Hepatic stellate cell (primary cell): ENCODE data around the gene CCN2.

Experiments
- DNase-seq: peaks from one replicate; pipeline ENCODE4 v3.0.0; 2011; ENCODE audit warnings: low spot score

CCN2 gene

DNA sequence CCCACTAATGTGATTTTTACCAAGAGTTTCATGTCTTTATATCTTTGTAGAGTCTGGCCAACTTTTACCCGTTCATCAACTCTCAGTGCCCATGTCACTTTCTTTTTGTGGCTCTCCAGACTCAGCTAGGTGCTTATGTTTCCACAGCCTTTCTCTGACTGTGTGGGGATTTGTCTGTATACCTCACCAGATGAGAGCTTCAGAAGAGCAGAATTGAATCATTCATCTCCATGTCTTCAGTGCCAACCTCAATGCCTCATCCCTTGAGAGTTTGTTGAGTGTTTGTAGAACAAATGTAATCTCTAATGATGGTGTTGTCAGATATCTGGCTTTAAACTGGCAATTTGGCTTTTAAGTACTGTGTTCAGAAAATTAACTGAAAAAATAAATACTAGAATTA, 16.8 kb upstream of the CCN2 start:
- no peak for DNase-seq

DNA sequence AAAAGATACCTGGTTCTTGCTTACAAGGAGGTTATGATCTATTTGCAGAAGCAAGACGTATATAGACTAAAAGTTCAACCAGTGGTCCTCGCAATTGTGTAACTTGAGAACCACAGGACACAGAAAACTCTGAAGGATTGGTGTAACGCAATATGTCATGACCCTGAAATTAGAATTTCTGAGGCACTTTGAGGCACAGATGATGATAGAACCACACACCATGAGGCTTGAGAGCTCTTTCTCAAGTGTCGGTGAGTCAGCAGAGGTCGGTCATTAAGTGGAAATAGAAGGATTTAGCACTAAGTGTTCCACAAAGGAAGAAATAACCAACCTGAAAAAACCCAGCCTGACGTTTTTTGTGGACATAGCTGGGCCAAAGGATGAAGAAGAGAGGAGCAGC, 15.3 kb upstream of the CCN2 start:
- DNase-seq, result no peak

DNA sequence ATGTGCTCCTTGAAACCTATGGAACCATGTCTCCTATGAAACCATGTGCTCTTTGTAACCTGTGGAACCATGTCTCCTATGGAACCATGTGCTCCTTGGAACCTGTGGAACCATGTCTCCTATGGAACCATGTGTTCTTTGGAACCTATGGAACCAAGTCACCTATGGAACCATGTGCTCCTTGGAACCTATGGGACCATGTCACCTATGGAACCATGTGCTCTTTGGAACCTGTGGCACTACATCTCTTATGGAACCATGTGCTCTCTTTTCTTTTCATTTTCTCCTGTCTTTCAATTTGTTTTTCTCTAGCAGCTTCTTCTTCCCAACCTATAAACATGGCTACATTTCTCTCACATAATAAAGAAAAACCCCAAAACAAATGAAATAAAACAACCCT, 11.9 kb upstream of the CCN2 start:
- DNase-seq, result no peak

DNA sequence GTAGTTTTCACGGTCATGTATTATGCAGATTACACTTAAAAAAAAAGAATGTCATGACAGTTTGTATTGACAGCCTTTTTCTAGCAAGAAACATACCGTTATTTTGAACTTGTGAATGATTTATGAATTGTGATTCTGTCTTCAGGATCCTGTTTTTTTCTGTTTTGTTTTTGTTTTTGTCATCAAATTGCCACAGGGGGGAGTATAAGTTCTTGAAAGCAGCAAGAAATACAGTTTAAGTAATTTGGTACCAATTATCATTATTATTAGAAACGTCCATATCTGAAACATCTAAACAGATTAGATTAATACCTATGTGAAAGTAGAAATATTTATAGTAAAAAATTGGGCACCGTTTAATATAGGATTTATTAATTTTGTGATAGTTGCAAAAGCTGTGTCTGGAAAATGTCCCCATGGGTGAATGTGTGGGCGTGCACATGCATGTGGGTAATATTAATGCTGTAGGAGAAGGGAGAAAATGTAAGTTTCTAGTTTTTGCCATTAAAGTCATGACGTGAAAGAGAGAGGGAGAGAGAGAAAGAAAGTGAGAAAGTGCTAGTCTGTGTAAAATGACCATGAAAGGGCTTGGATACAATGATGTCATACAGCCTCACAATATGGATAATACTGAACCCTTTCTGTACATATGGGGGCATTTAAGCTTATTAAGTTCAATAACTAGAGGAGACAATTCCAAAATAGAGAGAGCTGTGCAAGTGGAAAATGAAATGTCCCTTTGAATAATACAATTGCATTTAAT, 9.4 kb upstream of the CCN2 start:
- DNase-seq, result no peak

DNA sequence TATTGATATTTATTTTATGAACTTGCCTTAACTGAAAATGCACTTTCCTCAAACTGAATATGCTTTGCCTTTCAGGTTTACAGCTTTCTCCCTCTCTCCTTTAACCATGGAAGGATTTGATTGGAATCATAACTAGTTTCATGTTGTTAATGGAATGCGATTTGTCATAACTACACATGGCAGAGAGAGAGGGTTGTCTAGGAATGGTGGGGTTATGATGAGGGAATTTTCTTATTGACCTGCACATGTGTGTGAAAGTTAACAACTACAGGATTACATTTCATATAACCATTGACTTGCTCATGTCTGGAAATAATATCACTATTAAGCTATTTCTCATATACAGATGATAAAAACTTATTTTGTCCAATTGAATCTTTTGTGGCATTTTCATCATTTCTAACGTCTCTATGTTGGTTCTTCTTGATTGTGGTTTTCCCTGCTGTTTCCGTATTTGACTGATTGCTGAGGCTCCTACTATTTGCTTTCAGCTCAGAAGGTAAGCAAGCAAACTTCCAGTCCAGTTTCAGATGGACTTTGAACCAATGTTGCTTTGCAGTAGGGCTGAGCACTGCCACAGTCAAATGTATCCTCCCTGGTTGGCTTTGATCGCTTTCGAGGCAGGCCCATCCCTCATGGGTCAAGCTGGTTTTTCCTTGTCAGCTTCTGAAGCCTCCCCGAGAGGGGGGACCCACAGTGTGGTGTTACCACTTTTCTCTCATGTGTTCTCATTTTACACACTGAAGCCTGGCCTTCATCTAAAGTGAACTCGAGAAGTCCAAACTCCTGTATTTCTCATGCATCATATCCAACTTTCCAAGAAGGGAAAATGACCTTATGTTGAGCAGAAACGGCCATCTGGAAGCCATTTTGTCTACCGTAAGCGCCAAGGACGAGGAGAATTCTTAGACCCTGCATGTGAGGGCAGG, 7.6 kb upstream of the CCN2 start:
- no peak for DNase-seq

DNA sequence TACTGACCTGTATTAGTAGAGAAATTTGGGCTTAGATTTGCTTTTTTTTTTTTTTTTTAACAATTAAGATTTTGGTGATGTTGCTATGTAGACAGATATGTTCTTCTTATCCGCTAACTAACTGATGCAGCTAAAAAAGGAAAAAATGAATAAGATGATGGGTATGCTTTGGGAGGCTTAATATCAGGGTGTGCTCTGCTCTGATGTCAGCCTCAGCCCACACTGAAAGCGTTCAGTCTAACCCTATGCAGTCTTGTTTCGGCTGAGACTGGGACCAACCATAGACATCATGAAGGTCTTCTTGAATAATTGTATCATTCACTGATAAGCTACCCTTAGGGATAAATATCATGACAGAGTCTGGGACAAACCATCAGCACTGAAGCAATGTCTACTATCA, 6.9 kb upstream of the CCN2 start:
- no peak for DNase-seq

DNA sequence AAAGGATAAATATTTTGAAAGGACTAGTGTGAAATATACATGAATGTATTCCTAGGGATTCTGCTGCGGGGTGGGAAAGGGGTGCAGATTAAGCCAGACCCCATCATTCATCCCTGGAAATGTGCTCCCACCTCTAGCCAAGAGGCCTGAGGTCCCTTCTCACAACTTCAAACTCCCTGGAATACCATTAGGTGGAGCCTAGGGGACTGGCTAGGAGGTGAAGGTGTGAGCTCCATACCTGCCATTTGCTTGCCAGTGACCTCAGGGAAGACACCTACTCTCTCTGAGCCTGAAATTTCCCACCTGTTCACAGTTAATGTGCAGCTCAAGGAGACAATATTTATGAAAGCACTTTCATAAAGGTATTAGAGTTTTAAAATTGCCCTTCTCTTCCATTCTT, 4.7 kb upstream of the CCN2 start:
- no peak for DNase-seq

DNA sequence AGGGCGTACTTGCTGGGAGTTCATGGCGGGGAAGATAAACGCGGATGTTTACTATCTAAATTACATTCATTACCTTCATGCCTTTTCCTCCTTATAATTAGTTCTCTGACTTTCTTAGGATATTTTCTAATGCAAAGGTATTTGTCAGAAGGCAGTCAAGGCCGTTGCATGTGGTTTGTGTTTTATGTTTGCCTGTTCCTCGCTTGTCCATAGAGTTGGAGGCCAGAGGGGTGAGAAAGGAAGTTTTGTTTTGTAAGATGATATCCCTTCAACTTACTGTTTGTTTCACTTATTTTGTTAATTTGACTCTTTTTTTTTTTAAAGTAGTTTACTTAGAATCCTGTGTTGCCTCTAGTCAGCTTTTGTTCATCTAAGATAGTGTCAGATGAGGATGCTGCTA, 4.0 kb upstream of the CCN2 start:
- no peak for DNase-seq

DNA sequence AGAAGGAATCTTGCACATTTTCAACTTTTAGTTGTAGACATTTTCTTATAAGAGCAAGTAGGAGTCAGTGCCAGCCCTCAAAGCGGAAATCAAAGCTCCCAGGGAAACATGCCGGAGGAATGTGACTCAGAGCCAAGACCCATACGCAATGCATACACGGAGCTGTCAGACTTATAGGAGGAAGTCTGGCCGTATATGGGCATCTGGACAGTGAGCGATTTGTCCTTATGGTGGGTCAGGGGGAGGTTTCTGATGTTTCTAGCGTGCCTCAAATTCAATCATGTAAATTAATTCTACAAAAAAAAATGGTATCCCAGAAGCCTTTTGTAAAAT, 3.6 kb upstream of the CCN2 start:
- peak; percentile 54 for DNase-seq

DNA sequence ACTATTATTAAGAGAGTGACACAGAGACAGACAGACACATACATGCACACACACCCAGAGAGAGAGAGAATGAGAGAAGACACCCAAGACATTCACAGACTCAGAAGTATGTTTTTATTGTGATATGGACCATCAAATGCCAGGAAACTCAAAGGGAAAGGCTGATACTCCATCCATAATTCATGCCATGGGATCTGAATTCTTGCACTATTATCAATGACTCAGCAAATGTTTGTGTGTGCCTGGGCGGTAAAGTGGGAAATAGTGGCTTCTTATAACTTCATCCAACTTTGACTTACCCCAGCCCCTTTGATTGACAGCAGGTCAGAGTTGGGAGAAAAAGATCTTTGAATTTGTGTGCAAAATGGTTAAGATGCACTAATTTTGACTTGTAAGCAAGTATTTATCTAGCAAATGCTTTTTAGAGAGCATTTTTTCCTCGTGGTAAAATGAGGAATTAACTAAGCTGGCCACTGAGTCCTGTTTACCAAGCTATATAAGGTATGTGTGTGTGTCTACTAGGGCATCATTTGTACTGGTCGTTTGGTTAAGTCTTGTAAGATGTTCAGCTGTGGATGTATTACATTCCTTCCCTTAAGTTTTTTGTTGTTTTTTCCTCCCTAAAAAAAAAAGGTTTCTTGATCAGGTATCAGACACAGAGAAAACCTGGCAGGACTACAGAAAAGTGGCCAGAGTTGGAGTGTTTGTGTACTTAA, 3.0 kb upstream of the CCN2 start:
- no peak for DNase-seq

DNA sequence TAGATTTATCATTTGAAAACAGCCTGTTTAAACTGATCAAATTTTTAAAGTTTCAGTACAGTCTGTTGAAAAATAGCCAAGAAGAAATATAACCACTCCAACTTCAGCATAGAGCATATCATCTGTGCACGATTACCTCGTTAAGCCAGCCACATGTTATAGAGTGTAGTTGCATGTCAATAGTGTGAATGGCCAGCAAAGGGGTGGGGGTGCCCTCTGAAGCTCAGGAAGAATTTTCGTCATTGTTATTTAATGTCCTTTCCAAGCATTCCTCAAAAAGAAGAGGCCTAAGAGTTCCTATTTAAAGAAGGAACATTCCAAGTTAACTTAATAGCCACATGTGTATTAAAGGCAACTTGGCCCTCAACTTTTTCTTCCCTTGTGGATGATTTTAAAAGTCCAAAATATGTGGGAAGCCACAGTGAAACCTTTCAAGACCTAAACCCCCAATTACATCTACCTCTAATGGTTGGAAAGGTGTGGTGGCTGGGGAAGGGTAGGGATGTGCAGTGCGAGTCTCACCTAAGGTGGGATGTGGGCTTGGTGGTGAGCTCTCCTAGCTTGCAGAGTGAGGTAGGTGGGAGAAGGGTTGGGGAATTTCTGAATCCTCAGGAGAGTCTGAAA, 1.8 kb upstream of the CCN2 start:
- no peak for DNase-seq

DNA sequence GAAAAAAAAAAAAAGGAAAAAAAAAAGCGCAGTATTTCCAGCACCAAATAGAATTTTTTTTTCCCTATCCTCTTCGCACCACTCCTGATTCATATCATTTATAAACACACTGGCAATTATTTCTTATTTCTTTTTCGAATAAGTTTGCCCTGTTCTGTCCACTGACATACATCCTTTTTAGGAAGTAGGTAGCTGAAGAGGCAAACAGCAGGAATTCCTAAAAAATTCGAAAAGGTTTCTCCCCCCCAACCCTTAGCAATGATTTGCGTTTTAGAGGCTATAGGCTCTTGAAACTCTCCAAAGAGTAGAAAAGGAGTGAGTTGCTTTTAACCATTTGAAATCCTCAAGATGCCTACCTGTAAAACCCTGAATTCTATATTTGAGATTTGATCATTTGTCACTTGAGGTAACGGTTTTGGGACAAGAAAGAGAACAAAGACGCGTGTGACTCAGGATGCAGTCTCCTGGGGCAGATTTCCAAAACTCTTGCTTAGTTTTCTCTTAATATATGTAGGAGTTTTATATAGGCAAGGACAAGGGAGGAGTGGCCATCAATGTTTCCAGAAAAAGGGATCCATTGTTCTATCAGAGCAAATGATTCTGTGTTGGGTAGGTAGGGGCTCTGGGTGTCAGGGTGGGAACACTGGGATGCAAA, 531 bp upstream of the CCN2 start:
- no peak for DNase-seq

DNA sequence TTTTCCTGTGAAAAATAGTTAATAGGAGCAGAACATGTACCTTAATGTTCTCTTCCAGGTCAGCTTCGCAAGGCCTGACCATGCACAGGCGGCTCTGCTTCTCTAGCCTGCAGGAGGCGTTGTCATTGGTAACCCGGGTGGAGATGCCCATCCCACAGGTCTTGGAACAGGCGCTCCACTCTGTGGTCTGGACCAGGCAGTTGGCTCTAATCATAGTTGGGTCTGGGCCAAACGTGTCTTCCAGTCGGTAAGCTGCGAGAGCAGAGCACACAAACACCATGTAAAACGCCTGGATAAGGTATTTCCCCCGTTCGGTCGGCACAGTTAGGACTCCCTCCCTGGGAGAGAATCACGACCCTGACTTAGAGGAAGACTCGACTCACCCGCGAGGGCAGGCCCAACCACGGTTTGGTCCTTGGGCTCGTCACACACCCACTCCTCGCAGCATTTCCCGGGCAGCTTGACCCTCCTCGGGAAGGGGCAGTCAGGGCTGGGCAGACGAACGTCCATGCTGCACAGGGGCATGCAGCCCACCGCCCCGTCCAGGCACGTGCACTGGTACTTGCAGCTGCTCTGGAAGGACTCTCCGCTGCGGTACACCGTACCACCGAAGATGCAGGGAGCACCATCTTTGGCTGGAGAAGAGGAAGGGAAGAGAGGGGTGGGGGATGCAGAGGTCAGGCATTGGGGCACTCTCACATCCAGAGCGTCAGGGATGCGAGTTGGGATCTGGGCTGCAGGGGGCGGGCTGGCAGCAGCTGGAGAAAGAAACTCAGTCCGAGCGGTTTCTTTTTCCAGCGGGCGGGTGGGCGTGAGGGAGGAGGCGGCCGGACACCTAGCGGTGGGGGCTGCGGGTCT, 1.0 kb downstream of the CCN2 start:
- DNase-seq, result peak; percentile 57

DNA sequence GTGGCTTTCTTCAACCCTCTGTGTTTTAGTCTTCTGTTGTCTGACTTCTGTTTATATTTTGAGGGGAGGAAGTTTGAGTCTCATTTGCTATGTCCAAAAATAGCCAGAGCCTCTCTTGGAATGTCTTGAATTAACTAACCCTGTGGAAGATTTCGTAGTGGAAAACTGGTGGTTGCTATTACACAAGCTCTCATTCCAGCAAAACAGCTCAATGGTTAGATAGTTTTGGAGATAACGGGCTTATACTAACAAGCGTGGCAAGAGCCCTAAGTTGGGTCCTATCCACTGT, 1.6 kb downstream of the CCN2 start:
- peak; percentile 42 for DNase-seq

DNA sequence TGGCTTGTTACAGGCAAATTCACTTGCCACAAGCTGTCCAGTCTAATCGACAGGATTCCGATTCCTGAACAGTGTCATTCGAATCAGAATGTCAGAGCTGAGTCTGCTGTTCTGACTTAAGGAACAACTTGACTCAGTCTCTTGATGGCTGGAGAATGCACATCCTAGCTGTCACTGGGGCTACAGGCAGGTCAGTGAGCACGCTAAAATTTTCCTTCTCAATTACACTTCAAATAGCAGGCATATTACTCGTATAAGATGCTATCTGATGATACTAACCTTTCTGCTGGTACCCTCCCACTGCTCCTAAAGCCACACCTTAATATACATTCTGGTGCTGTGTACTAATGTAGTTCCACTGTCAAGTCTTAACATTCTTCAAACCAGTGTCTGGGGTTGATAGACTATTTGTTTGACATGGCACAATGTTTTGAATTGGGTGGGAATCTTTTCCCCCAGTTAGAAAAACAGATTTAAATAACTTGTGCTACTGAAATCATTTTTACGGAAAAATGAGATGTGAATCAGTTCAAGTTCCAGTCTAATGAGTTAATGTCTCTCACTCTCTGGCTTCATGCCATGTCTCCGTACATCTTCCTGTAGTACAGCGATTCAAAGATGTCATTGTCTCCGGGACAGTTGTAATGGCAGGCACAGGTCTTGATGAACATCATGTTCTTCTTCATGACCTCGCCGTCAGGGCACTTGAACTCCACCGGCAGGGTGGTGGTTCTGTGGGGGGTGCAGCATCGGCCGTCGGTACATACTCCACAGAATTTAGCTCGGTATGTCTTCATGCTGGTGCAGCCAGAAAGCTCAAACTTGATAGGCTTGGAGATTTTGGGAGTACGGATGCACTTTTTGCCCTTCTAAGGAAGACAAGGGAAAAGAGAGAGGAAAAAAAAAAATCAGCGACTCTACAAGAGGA, 2.2 kb downstream of the CCN2 start:
- no peak for DNase-seq

DNA sequence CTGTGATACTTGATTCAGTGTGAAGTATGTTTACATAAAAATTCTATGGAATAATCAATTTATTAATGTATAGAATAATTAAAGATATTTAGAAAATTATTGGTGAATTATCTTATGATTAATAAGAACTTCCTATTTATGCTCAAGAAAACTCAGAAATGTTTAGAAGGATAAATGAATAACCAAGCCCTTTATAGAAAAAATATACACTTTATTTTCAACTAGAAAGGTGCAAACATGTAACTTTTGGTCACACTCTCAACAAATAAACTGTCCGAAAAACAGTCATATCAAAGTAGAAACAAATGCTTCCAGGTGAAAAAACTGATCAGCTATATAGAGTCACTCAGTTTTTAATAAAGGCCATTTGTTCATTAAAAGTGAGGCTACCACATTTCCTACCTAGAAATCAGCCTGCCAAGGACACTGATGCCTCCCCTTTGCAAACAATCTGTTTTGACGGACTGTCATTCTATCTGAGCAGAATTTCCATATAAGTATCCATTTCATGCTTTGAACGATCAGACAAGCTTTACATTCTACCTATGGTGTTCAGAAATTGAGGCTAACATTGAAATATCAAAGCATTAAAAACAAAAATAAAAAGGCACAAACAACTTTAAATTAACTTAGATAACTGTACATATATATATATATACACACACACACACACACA, 3.0 kb downstream of the CCN2 start:
- DNase-seq, result no peak

DNA sequence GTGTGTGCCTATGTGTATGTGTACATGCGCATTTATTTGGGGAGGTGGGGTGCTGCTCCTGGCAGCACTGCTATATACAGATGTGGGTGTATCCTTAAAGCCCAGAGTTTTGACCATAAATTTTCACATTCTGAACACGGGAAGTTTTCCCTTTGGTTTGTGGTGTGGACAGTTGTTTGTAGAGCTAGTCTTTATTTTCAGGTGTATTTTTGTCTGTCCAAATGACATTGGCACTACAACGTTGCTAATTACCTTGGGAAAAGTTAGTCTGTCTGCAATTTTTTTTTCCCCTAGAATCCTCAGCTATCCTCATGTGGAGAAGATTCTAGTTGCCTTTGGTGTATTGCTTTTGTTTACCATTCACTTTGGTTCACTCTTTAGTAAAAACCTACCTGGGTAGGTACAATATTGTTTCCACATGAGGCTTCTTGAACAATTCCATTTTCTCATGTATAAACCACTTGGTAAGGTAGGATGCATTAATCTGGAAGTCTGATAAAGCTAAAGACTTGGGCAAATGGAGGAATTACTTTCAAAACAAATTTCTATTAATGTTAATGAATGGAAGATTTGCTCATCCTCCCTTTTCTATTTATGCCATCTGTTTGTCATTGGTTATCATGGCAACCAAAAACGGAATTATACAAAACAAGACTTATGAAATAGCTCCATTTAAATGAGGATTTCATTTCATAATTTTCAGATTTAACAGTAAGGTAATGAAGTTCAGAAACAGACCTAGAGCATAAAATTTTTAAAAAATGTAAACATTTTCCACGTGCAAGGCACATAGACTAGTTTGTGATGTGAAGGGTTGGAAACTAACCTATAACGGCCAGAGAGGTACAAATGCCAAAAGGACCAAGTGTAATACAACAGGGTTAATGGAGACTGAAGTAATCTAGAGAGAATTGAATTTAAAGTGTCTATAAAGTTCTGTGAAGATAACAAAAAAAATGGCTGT, 3.9 kb downstream of the CCN2 start:
- no peak for DNase-seq

DNA sequence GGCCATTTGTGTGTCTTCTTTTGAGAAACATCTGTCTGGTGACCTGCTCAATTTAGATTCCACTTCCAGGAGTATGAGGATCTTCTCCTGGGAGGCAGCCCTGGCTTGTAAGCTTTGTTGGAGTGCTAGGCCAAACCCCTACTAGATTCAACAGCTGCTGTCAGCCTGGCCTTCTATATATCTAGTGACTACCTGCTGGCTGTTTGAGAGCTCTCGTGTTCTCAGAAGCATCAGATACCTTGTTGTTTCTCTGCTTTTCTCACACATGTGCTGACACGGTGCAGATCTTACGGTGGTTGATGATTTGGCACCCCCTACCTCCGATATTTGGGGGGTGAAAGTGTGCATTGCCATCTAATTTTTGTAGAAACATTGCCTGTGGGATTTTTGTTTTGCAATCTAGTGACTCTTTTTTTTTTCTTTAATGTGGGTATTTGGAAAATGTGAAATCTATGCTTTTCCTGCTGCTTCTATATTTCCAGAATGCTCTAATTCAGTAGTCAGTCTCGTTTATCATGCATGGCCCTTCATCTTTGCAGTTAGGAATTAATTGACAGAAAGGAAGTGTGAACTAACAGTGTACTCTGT, 4.7 kb downstream of the CCN2 start:
- no peak for DNase-seq
